Neuronal stem cell (in vitro differentiated cells): ENCODE measurements around the gene DNM3.

ENCODE experiments used
- DNase-seq: peaks from one replicate; pipeline ENCODE4 v3.0.0-alpha.2; 2013; ENCODE audit warnings: low spot score
- H2AFZ ChIP-seq: one replicate; pipeline ENCODE4 v1.6.1; 2013; ENCODE audit warnings: mild to moderate bottlenecking, low read length, inconsistent platforms
- H2AK5ac ChIP-seq: 2 replicates; pipeline ENCODE4 v1.6.1; 2013; ENCODE audit warnings: low read depth, mild to moderate bottlenecking, inconsistent platforms, low read length, moderate library complexity, mixed read lengths
- H2BK120ac ChIP-seq: 2 replicates; pipeline ENCODE4 v1.6.1; 2013; ENCODE audit warnings: low read depth, mild to moderate bottlenecking, inconsistent platforms, low read length, moderate library complexity, mixed read lengths
- H2BK12ac ChIP-seq: one replicate; pipeline ENCODE4 v1.6.1; 2013; ENCODE audit warnings: low read length, inconsistent platforms
- H2BK15ac ChIP-seq: 2 replicates; pipeline ENCODE4 v1.6.1; 2013; ENCODE audit warnings: mild to moderate bottlenecking, low read length, inconsistent platforms, mixed read lengths
- H2BK5ac ChIP-seq: one replicate; pipeline ENCODE4 v1.6.1; 2013; ENCODE audit warnings: inconsistent platforms, mild to moderate bottlenecking, low read length, moderate library complexity
- H3K14ac ChIP-seq: one replicate; pipeline ENCODE4 v1.6.1; 2013; ENCODE audit warnings: low read length, inconsistent platforms
- H3K18ac ChIP-seq: 2 replicates; pipeline ENCODE4 v1.6.1; 2013; ENCODE audit warnings: low read length, inconsistent platforms
- H3K23ac ChIP-seq: 2 replicates; pipeline ENCODE4 v1.6.1; 2013; ENCODE audit warnings: low read depth, mild to moderate bottlenecking, mixed read lengths, low read length, inconsistent platforms; ENCODE audit not compliant: poor library complexity
- H3K27ac ChIP-seq: replicated peaks from 3 replicates; pipeline ENCODE4 v1.5.1; 2013; ENCODE audit warnings: low read length, inconsistent platforms
- H3K27me3 ChIP-seq, 3 experiments: 2 replicates each; pipeline ENCODE4 v1.6.1; 2013; ENCODE audit warnings: low read length in 3 of 3, mild to moderate bottlenecking in 2 of 3, inconsistent platforms in 1 of 3, low read depth in 1 of 3, mixed read lengths in 1 of 3, moderate library complexity in 1 of 3; ENCODE audit not compliant: control insufficient read depth in 3 of 3, insufficient read depth in 3 of 3
- H3K36me3 ChIP-seq, 2 donors: replicated peaks in 1 of 2; 2 replicates each; pipeline ENCODE4 v1.6.1; 2013; ENCODE audit warnings: low read length in 2 of 2; ENCODE audit not compliant: control insufficient read depth in 2 of 2, insufficient read depth in 2 of 2
- H3K4ac ChIP-seq: 2 replicates; pipeline ENCODE4 v1.6.1; 2013; ENCODE audit warnings: inconsistent platforms, mild to moderate bottlenecking, low read length, moderate library complexity
- H3K4me1 ChIP-seq, 2 donors: 1 replicate in 1 of 2; 2 replicates in 1 of 2; pipeline ENCODE4 v1.6.1; 2013; ENCODE audit warnings: low read length in 2 of 2, low read depth in 1 of 2; ENCODE audit not compliant: control insufficient read depth in 2 of 2, insufficient read depth in 1 of 2
- H3K4me2 ChIP-seq: one replicate; pipeline ENCODE4 v1.6.1; 2013; ENCODE audit warnings: mild to moderate bottlenecking, low read length, inconsistent platforms; ENCODE audit not compliant: insufficient read depth, poor library complexity, severe bottlenecking
- H3K4me3 ChIP-seq, 2 donors: 2 replicates each; pipeline ENCODE4 v1.5.1; 2013; ENCODE audit warnings: low read length in 2 of 2, mild to moderate bottlenecking in 2 of 2, inconsistent platforms in 1 of 2, moderate library complexity in 1 of 2
- H3K79me1 ChIP-seq: one replicate; pipeline ENCODE4 v1.6.1; 2013; ENCODE audit warnings: low read depth, mild to moderate bottlenecking, inconsistent platforms, low read length, moderate library complexity
- H3K9ac ChIP-seq: one replicate; pipeline ENCODE4 v1.6.1; 2013; ENCODE audit warnings: mild to moderate bottlenecking, low read depth, low read length, inconsistent platforms; ENCODE audit not compliant: poor library complexity
- H3K9me3 ChIP-seq, 2 donors: replicated peaks in 1 of 2; 2 replicates each; pipeline versions ENCODE3 to v1.6.1; 2013; ENCODE audit warnings: low read length in 2 of 2, mild to moderate bottlenecking in 2 of 2, inconsistent platforms in 1 of 2, low read depth in 1 of 2, mixed read lengths in 1 of 2, moderate library complexity in 1 of 2; ENCODE audit not compliant: control insufficient read depth in 2 of 2, insufficient read depth in 1 of 2
- H4K8ac ChIP-seq: one replicate; pipeline ENCODE4 v1.6.1; 2013; ENCODE audit warnings: low read depth, mild to moderate bottlenecking, inconsistent platforms, low read length, moderate library complexity
- H4K91ac ChIP-seq: one replicate; pipeline ENCODE4 v1.6.1; 2013; ENCODE audit warnings: low read length, low read depth, mild to moderate bottlenecking, inconsistent platforms; ENCODE audit not compliant: poor library complexity
- WGBS, 2 donors: extraction: QIAGEN DNeasy Blood & Tissue Kit; methylation state at CpG; one replicate each; pipeline ENCODE4 v1.1.7; 2013; ENCODE audit warnings: missing lambda C conversion rate in 2 of 2, mixed read lengths in 1 of 2; ENCODE audit not compliant: insufficient read length in 2 of 2, insufficient replicate concordance in 1 of 2; ENCODE audit errors: extremely low coverage in 2 of 2; 5-methylcytosine and 5-hydroxymethylcytosine counted together

Gene DNM3

GRCh38 chr1:172268237-172268636, 426.9 kb downstream of the DNM3 start:
- Histone ChIP-seq H3K18ac (no peak overlapping the region), H3K27ac (no peak overlapping the region), H3K14ac (no peak overlapping the region), H3K23ac (no peak overlapping the region), H2BK15ac (no peak overlapping the region), H3K79me1 (no peaks in the 10 kb centered on the region), H3K4me1 (no peaks in the 10 kb centered on the region), H2AK5ac (no peak overlapping the region), H3K27me3 (no peaks in the 10 kb centered on the region), H2BK5ac (no peak overlapping the region), H4K8ac (no peak overlapping the region), H2BK120ac (no peak overlapping the region), H3K4ac (no peak overlapping the region), H3K4me2 (no peak overlapping the region), H3K9ac (no peak overlapping the region), H2AFZ (no peak overlapping the region), H3K9me3 (no peaks in the 10 kb centered on the region), H4K91ac (no peak overlapping the region), H2BK12ac (no peak overlapping the region), H3K4me3 (no peak overlapping the region), H3K36me3 (no peaks in the 10 kb centered on the region)
- DNase-seq: no peak
- WGBS, 2 donors: no CpG with 5 or more reads among the region's 3 CpGs

GRCh38 chr1:172269084-172269483, 427.8 kb downstream of the DNM3 start:
- no peaks in the 10 kb centered on the region for H3K4me1 ChIP-seq
- H3K27ac ChIP-seq: no peak overlapping the region
- no peak overlapping the region for H2AFZ ChIP-seq

GRCh38 chr1:172269644-172270043, 428.3 kb downstream of the DNM3 start:
- no peak for DNase-seq
- no peaks in the 10 kb centered on the region for H3K4me1 ChIP-seq
- H3K9me3 ChIP-seq: no peaks in the 10 kb centered on the region
- H2BK120ac ChIP-seq: no peak overlapping the region
- H2AK5ac ChIP-seq: no peak overlapping the region
- H3K79me1 ChIP-seq: no peaks in the 10 kb centered on the region
- H3K14ac ChIP-seq: no peak overlapping the region
- H3K27me3 ChIP-seq: no peaks in the 10 kb centered on the region
- H3K18ac ChIP-seq: no peak overlapping the region
- H3K4ac ChIP-seq: no peak overlapping the region
- no peak overlapping the region for H4K91ac ChIP-seq
- no peak overlapping the region for H2AFZ ChIP-seq
- no peak overlapping the region for H3K4me3 ChIP-seq
- no peak overlapping the region for H2BK15ac ChIP-seq
- no peak overlapping the region for H3K4me2 ChIP-seq
- H2BK5ac ChIP-seq: no peak overlapping the region
- no peak overlapping the region for H4K8ac ChIP-seq
- no peak overlapping the region for H2BK12ac ChIP-seq
- H3K9ac ChIP-seq: no peak overlapping the region
- no peaks in the 10 kb centered on the region for H3K36me3 ChIP-seq
- no peak overlapping the region for H3K27ac ChIP-seq
- no peak overlapping the region for H3K23ac ChIP-seq
- WGBS, 2 donors: no CpG with 5 or more reads among the region's 3 CpGs

More at GRCh38 chr1:172269084-172269483, 427.8 kb downstream of the DNM3 start:
- Histone ChIP-seq H3K79me1 (no peaks in the 10 kb centered on the region), H3K4ac (no peak overlapping the region), H3K4me3 (no peak overlapping the region), H2AK5ac (no peak overlapping the region), H4K8ac (no peak overlapping the region), H3K4me2 (no peak overlapping the region), H2BK5ac (no peak overlapping the region), H3K14ac (no peak overlapping the region), H3K27me3 (no peaks in the 10 kb centered on the region), H3K9me3 (no peaks in the 10 kb centered on the region), H3K36me3 (no peaks in the 10 kb centered on the region), H2BK15ac (no peak overlapping the region), H4K91ac (no peak overlapping the region), H3K9ac (no peak overlapping the region), H3K23ac (no peak overlapping the region), H2BK12ac (no peak overlapping the region), H3K18ac (no peak overlapping the region), H2BK120ac (no peak overlapping the region)
- DNase-seq: no peak
- no CpG with 5 or more reads among the region's 5 CpGs for WGBS, 2 donors

GRCh38 chr1:172270605-172271004, 429.3 kb downstream of the DNM3 start:
- no peak overlapping the region for H2BK5ac ChIP-seq
- no peak overlapping the region for H3K9ac ChIP-seq
- H3K23ac ChIP-seq: no peak overlapping the region
- H3K79me1 ChIP-seq: no peaks in the 10 kb centered on the region
- no CpG with 5 or more reads among the region's 3 CpGs for WGBS, 2 donors
- no peak overlapping the region for H4K91ac ChIP-seq
- H3K18ac ChIP-seq: no peak overlapping the region
- no peak overlapping the region for H2BK15ac ChIP-seq
- no peak overlapping the region for H3K27ac ChIP-seq
- H3K4ac ChIP-seq: no peak overlapping the region
- H3K9me3 ChIP-seq: no peaks in the 10 kb centered on the region
- no peak overlapping the region for H2AK5ac ChIP-seq
- H2BK120ac ChIP-seq: no peak overlapping the region
- no peaks in the 10 kb centered on the region for H3K4me1 ChIP-seq
- no peak overlapping the region for H2AFZ ChIP-seq
- H3K36me3 ChIP-seq: no peaks in the 10 kb centered on the region
- no peak overlapping the region for H3K4me3 ChIP-seq
- H3K4me2 ChIP-seq: no peak overlapping the region
- no peak overlapping the region for H3K14ac ChIP-seq
- H3K27me3 ChIP-seq: no peaks in the 10 kb centered on the region
- no peak for DNase-seq
- H2BK12ac ChIP-seq: no peak overlapping the region
- no peak overlapping the region for H4K8ac ChIP-seq
